ENCODE measurements around the gene AGBL1. TPM values are rescaled to one million over a fixed set of nuclear protein-coding genes. Genes with fewer than 3 reads are reported as not detected.
"Not testable (repeated sequence)": the region's sequence is repeated elsewhere in the genome, so short reads cannot be mapped to it uniquely, and the experiment has no call there.

Gene AGBL1
- total RNA-seq, 6 experiments from 2014 or later = not detected

- peaks cover 53% of the 10 kb centered on the region for H3K9me3 Mint-ChIP-seq
- no peak overlapping the region for H3K27ac Mint-ChIP-seq
- H3K4me1 Mint-ChIP-seq (ENCODE audit: low read depth) = no peaks in the 10 kb centered on the region
- DNase-seq = no peak
- H3K36me3 Mint-ChIP-seq (ENCODE audit: low read depth) = no peaks in the 10 kb centered on the region
- H3K4me3 Mint-ChIP-seq = no peak overlapping the region
- no peaks in the 10 kb centered on the region for H3K27me3 Mint-ChIP-seq (ENCODE audit: insufficient read depth)
- no peak for TF ChIP-seq CTCF (IDR thresholded peaks at IDR 0.05)
These were observed 426.3 kb downstream of the AGBL1 start for GRCh38 chr15:86505951-86506350.

GRCh38 chr15:86506401-86506800, 426.7 kb downstream of the AGBL1 start:
- Mint-ChIP-seq H3K4me1 (ENCODE audit: low read depth) (no peaks in the 10 kb centered on the region), H3K36me3 (ENCODE audit: low read depth) (no peaks in the 10 kb centered on the region), H3K4me3 (no peak overlapping the region), H3K27me3 (ENCODE audit: insufficient read depth) (no peaks in the 10 kb centered on the region), H3K9me3 (peaks cover 52% of the 10 kb centered on the region), H3K27ac (no peak overlapping the region)
- no peak for TF ChIP-seq CTCF (IDR thresholded peaks at IDR 0.05)
- no peak for DNase-seq

- Mint-ChIP-seq H3K4me1 (ENCODE audit: low read depth) (no peaks in the 10 kb centered on the region), H3K4me3 (no peak overlapping the region), H3K9me3 (peaks cover 48% of the 10 kb centered on the region), H3K27ac (no peak overlapping the region), H3K36me3 (ENCODE audit: low read depth) (0 out of 2 replicates have a peak, but pooled peaks cover 6% of the 10 kb centered on the region), H3K27me3 (ENCODE audit: insufficient read depth) (no peaks in the 10 kb centered on the region)
- DNase-seq = no peak
- no peak for TF ChIP-seq CTCF (IDR thresholded peaks at IDR 0.05)
These were observed 436.0 kb downstream of the AGBL1 start for GRCh38 chr15:86515625-86516024.

- no peak for DNase-seq
- Mint-ChIP-seq H3K4me1 (ENCODE audit: low read depth) (no peaks in the 10 kb centered on the region), H3K36me3 (ENCODE audit: low read depth) (0 out of 2 replicates have a peak, but pooled peaks cover 6% of the 10 kb centered on the region), H3K27ac (no peak overlapping the region), H3K4me3 (no peak overlapping the region), H3K9me3 (peaks cover 44% of the 10 kb centered on the region), H3K27me3 (ENCODE audit: insufficient read depth) (no peaks in the 10 kb centered on the region)
- no peak for TF ChIP-seq CTCF (IDR thresholded peaks at IDR 0.05)
These were observed 443.1 kb downstream of the AGBL1 start for GRCh38 chr15:86522721-86523120.

GRCh38 chr15:86526938-86527690, 447.4 kb downstream of the AGBL1 start:
- no peaks in the 10 kb centered on the region for H3K27me3 Mint-ChIP-seq (ENCODE audit: insufficient read depth)
- H3K27ac Mint-ChIP-seq = no peak overlapping the region
- no peak overlapping the region for H3K4me3 Mint-ChIP-seq
- no peak for TF ChIP-seq CTCF (IDR thresholded peaks at IDR 0.05)
- no peak for DNase-seq
- no peaks in the 10 kb centered on the region for H3K36me3 Mint-ChIP-seq (ENCODE audit: low read depth)
- H3K9me3 Mint-ChIP-seq = peaks cover 21% of the 10 kb centered on the region
- H3K4me1 Mint-ChIP-seq (ENCODE audit: low read depth) = no peaks in the 10 kb centered on the region

GRCh38 chr15:86528094-86528493, 448.4 kb downstream of the AGBL1 start:
- not testable (repeated sequence) for DNase-seq; H3K27me3 Mint-ChIP-seq (ENCODE audit: insufficient read depth); H3K36me3 Mint-ChIP-seq (ENCODE audit: low read depth); H3K4me3 Mint-ChIP-seq; H3K4me1 Mint-ChIP-seq (ENCODE audit: low read depth); H3K27ac Mint-ChIP-seq
- peaks cover 21% of the 10 kb centered on the region for H3K9me3 Mint-ChIP-seq

Measured in HFFc6 (cell line).